Liver (tissue), 9 donors: ENCODE results near the gene ELF4. TPM values are rescaled to one million over a fixed set of nuclear protein-coding genes. Genes with fewer than 3 reads are reported as not detected.

Experiments
- DNase-seq: peaks from one replicate; pipeline ENCODE4 v3.0.0-alpha.2; 2017; ENCODE audit warnings: low spot score
- H3K27ac ChIP-seq, 2 donors: one replicate each; pipeline ENCODE4 v1.7.0; 2013; ENCODE audit warnings: inconsistent platforms in 2 of 2, low read length in 2 of 2, control low read depth in 1 of 2, low read depth in 1 of 2, mild to moderate bottlenecking in 1 of 2
- H3K27me3 ChIP-seq, 4 donors: one replicate each; pipeline versions ENCODE4 v1.6.1 to v1.7.0; 2013; ENCODE audit warnings: low read length in 3 of 4, inconsistent platforms in 1 of 4, mild to moderate bottlenecking in 1 of 4, moderate library complexity in 1 of 4; ENCODE audit not compliant: control insufficient read depth in 4 of 4, insufficient read depth in 4 of 4
- H3K36me3 ChIP-seq, 4 donors: one replicate each; pipeline versions ENCODE4 v1.6.1 to v1.7.0; 2013; ENCODE audit warnings: low read length in 3 of 4, mild to moderate bottlenecking in 3 of 4, low read depth in 1 of 4, moderate library complexity in 1 of 4; ENCODE audit not compliant: control insufficient read depth in 4 of 4, insufficient read depth in 3 of 4
- H3K4me1 ChIP-seq, 4 donors: one replicate each; pipeline versions ENCODE4 v1.6.1 to v1.7.0; 2013; ENCODE audit warnings: low read length in 3 of 4, mild to moderate bottlenecking in 3 of 4, moderate library complexity in 1 of 4; ENCODE audit not compliant: control insufficient read depth in 4 of 4, insufficient read depth in 4 of 4
- H3K4me3 ChIP-seq, 3 donors: one replicate each; pipeline versions ENCODE4 v1.6.1 to v1.7.0; 2013; ENCODE audit warnings: low read length in 3 of 3, control low read depth in 1 of 3, low read depth in 1 of 3, mild to moderate bottlenecking in 1 of 3
- H3K9ac ChIP-seq, 2 donors: one replicate each; pipeline ENCODE4 v1.7.0; 2013; ENCODE audit warnings: low read length in 2 of 2, mild to moderate bottlenecking in 2 of 2, moderate library complexity in 2 of 2, control low read depth in 1 of 2, low read depth in 1 of 2
- H3K9me3 ChIP-seq, 4 donors: one replicate each; pipeline versions ENCODE4 v1.6.1 to v1.7.0; 2013; ENCODE audit warnings: low read length in 3 of 4; ENCODE audit not compliant: control insufficient read depth in 4 of 4
- EGR1 ChIP-seq, 2 donors: IDR thresholded peaks; 2 replicates each; pipeline ENCODE4 v1.6.1; 2016 to 2018; ENCODE audit warnings: antibody characterized with exemption in 2 of 2, low read depth in 2 of 2
- FOXA1 ChIP-seq: IDR thresholded peaks from 2 replicates; pipeline ENCODE4 v1.6.1; 2016; ENCODE audit warnings: antibody characterized with exemption
- FOXA2 ChIP-seq: IDR thresholded peaks from 2 replicates; pipeline ENCODE4 v1.6.1; 2016; ENCODE audit warnings: antibody characterized with exemption
- GABPA ChIP-seq, 2 donors: IDR thresholded peaks in 1 of 2; conservative IDR thresholded peaks in 1 of 2; 2 replicates each; pipeline ENCODE4 v1.6.1; 2016; ENCODE audit warnings: antibody characterized with exemption in 2 of 2, mild to moderate bottlenecking in 1 of 2, moderate library complexity in 1 of 2
- HNF4G ChIP-seq: IDR thresholded peaks from 2 replicates; pipeline ENCODE4 v1.6.1; 2016; ENCODE audit warnings: antibody characterized with exemption
- JUND ChIP-seq, 2 donors: IDR thresholded peaks; 2 replicates each; pipeline ENCODE4 v1.6.1; 2016; ENCODE audit warnings: antibody characterized with exemption in 2 of 2
- RAD21 ChIP-seq, 2 donors: IDR thresholded peaks; 2 replicates each; pipeline ENCODE4 v1.6.1; 2016; ENCODE audit warnings: antibody characterized with exemption in 2 of 2, mild to moderate bottlenecking in 2 of 2
- RXRA ChIP-seq, 2 donors: IDR thresholded peaks; 2 replicates each; pipeline ENCODE4 v1.6.1; 2017 to 2018; ENCODE audit warnings: antibody characterized with exemption in 2 of 2, mild to moderate bottlenecking in 1 of 2
- SP1 ChIP-seq: IDR thresholded peaks from 2 replicates; pipeline ENCODE4 v1.6.1; 2018; ENCODE audit warnings: antibody characterized with exemption, mild to moderate bottlenecking
- TAF1 ChIP-seq: conservative IDR thresholded peaks from 2 replicates; pipeline ENCODE4 v1.6.1; 2016; ENCODE audit warnings: antibody characterized with exemption, mild to moderate bottlenecking
- YY1 ChIP-seq: IDR thresholded peaks from 2 replicates; pipeline ENCODE4 v1.6.1; 2016; ENCODE audit warnings: antibody characterized with exemption, mild to moderate bottlenecking
- WGBS: extraction: QIAGEN DNeasy Blood & Tissue Kit; methylation state at CpG from one replicate; pipeline ENCODE4 v1.1.7; 2013; 5-methylcytosine and 5-hydroxymethylcytosine counted together
- polyA plus RNA-seq, 2 donors: library from polyadenylated mRNA; stranded (reverse) in 1 of 2; unstranded in 1 of 2; fragments of 200-250 nt in 1 of 2; fragments of >200 nt in 1 of 2; fragmentation: Nextera tagmentation in 1 of 2; extraction: Ambion mirVana in 1 of 2; gene quantifications; one replicate each; pipeline versions ENCODE4 v1.2.1 to v1.2.3, GENCODE V29; 2013 to 2015
- total RNA-seq, 2 donors: library from RNA; depleted of rRNA; stranded (reverse); fragments of >200 nt; gene quantifications; one replicate each; pipeline ENCODE4 v1.2.3, GENCODE V29; 2014
- TF ChIP-seq, protein P1 (sequence below): IDR thresholded peaks from 2 replicates; pipeline ENCODE4 v1.6.1; 2016; ENCODE audit warnings: antibody characterized with exemption
- TF ChIP-seq, protein P2 (sequence below): IDR thresholded peaks from 2 replicates; pipeline ENCODE4 v1.6.1; 2016; ENCODE audit warnings: antibody characterized with exemption
- TF ChIP-seq, protein P3 (sequence below): IDR thresholded peaks from 2 replicates; pipeline ENCODE4 v1.6.1; 2016; ENCODE audit warnings: antibody characterized with exemption
- TF ChIP-seq, protein P4 (sequence below): fragments of 150-350 bp; IDR thresholded peaks from 2 replicates; pipeline ENCODE4 v1.5.1; 2017; ENCODE audit warnings: improper control_type of control experiment, low read depth, low read length; ENCODE audit not compliant: missing input control
- donor health status: healthy.
- donor health status: healthy.
- donor health status: healthy.
- donor health status: healthy.
- donor health status: healthy.

Gene ELF4
- total and polyA plus RNA-seq, 4 donors, result 0.35 to 4.7 (median 1.5) TPM

DNA sequence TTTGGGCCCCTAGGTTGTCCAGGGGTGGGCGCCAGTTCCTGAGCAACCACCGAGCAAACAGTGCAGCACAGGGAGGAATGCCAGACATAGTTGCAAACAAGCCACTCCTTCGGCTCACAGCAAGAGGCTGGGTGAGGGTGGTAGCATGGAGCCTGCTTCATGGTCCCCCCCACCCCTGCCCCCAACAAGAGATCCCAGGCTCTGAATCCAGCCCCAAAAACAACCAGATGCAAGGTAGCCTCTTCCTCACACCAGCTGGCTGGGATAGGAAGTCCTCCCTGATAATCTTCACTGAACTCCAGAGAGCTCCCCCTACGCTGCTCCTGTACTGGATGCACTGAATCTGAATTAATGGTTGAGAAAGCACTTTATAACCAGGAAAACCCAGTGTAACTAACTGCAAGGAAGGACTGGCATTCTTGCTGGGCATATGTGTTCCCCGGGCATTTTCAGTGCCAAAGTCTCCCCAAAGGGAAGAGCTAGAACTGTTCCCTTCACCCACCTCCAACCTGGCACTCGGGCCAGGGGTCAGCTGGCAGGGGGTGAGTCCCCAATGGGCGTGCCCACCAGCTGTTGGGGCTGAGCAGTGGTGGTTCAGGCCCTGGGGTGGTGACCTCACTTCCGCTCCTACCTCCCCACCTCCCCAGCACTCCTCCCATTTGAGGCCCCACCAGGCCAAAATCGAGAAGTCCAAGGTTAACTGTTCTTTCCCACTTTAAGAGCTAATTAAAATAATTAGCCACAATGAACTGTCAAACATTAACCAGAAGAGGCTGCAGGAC, 1.5 kb downstream of the ELF4 start:
- TF ChIP-seq RXRA (IDR thresholded peaks at IDR 0.05) (no peak), YY1 (no peak), EGR1 (IDR thresholded peaks at IDR 0.05; ENCODE audit: low read depth in 2 of 2) (no peak), SP1 (no peak), HNF4G (no peak), FOXA1 (no peak), JUND (IDR thresholded peaks at IDR 0.05) (no peak), TAF1 (no peak), FOXA2 (no peak), RAD21 (IDR thresholded peaks at IDR 0.05) (no peak)
- TF ChIP-seq, protein P1, sequence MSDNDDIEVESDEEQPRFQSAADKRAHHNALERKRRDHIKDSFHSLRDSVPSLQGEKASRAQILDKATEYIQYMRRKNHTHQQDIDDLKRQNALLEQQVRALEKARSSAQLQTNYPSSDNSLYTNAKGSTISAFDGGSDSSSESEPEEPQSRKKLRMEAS, result no peak
- TF ChIP-seq, protein P2, sequence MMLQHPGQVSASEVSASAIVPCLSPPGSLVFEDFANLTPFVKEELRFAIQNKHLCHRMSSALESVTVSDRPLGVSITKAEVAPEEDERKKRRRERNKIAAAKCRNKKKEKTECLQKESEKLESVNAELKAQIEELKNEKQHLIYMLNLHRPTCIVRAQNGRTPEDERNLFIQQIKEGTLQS, result no peak
- TF ChIP-seq, protein P3, sequence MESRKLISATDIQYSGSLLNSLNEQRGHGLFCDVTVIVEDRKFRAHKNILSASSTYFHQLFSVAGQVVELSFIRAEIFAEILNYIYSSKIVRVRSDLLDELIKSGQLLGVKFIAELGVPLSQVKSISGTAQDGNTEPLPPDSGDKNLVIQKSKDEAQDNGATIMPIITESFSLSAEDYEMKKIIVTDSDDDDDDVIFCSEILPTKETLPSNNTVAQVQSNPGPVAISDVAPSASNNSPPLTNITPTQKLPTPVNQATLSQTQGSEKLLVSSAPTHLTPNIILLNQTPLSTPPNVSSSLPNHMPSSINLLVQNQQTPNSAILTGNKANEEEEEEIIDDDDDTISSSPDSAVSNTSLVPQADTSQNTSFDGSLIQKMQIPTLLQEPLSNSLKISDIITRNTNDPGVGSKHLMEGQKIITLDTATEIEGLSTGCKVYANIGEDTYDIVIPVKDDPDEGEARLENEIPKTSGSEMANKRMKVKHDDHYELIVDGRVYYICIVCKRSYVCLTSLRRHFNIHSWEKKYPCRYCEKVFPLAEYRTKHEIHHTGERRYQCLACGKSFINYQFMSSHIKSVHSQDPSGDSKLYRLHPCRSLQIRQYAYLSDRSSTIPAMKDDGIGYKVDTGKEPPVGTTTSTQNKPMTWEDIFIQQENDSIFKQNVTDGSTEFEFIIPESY, result no peak
- TF ChIP-seq, protein P4, sequence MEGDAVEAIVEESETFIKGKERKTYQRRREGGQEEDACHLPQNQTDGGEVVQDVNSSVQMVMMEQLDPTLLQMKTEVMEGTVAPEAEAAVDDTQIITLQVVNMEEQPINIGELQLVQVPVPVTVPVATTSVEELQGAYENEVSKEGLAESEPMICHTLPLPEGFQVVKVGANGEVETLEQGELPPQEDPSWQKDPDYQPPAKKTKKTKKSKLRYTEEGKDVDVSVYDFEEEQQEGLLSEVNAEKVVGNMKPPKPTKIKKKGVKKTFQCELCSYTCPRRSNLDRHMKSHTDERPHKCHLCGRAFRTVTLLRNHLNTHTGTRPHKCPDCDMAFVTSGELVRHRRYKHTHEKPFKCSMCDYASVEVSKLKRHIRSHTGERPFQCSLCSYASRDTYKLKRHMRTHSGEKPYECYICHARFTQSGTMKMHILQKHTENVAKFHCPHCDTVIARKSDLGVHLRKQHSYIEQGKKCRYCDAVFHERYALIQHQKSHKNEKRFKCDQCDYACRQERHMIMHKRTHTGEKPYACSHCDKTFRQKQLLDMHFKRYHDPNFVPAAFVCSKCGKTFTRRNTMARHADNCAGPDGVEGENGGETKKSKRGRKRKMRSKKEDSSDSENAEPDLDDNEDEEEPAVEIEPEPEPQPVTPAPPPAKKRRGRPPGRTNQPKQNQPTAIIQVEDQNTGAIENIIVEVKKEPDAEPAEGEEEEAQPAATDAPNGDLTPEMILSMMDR, result no peak
- Histone ChIP-seq H3K36me3 (no peaks in the 10 kb centered on the region), H3K4me3 (peak overlapping the region in 1 of 3 donors; percentile 56), H3K27ac (peak overlapping the region in 1 of 2 donors; percentile 42), H3K27me3 (no peaks in the 10 kb centered on the region), H3K4me1 (peaks cover 0 to 4% (median 0%) of the 10 kb centered on the region in 4 donors), H3K9me3 (no peaks in the 10 kb centered on the region), H3K9ac (no peak overlapping the region)
- DNase-seq, result no peak
- 62% methylated on average over 9 of the region's 9 CpGs for WGBS

DNA sequence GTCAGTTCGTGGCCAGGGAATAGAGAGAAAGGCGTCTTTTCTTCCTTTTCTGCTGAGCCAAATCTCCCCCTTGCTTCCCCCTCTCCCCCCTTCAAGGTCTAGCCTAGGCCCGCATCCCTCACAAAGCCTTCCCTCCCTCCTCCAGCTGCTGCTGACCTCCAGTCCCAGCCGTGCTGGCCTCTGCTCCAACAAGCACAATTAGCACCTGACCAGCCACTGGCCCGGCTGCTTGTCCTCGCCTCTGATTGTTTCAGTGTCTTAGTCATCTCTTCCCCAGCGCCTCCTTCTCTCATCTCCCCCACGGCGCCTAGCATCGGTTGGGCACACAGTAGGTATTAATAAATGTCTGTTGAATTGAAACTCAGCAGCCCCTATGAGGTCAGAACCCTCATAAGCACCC, 4.2 kb downstream of the ELF4 start:
- H3K27me3 ChIP-seq, result no peaks in the 10 kb centered on the region
- H3K36me3 ChIP-seq, result no peaks in the 10 kb centered on the region
- no peak overlapping the region for H3K27ac ChIP-seq
- WGBS, result 62% methylated on average over 10 of the region's 10 CpGs
- H3K4me1 ChIP-seq, result peaks cover 0 to 4% (median 0%) of the 10 kb centered on the region in 4 donors
- DNase-seq, result no peak
- H3K4me3 ChIP-seq, result no peak overlapping the region
- TF ChIP-seq GABPA (IDR thresholded peaks at IDR 0.05 in 1 of 2, conservative IDR thresholded peaks at IDR 0.05 in 1 of 2) (no peak), TAF1 (no peak), EGR1 (IDR thresholded peaks at IDR 0.05; ENCODE audit: low read depth in 2 of 2) (no peak), YY1 (no peak)
- TF ChIP-seq, protein P2, result no peak
- H3K9me3 ChIP-seq, result no peaks in the 10 kb centered on the region
- no peak overlapping the region for H3K9ac ChIP-seq
